A549 (cell line): ENCODE measurements around the gene NNAT.

ENCODE experiments used
- CTCF ChIP-seq: fragments of >200 bp; sonication (Bioruptor Twin); formaldehyde crosslinking; IDR thresholded peaks from 3 replicates; pipeline ENCODE4 v1.5.1; 2016
- MAZ ChIP-seq: fragments of 150-350 bp; IDR thresholded peaks from 2 replicates; pipeline ENCODE4 v1.6.1; 2014; ENCODE audit warnings: antibody characterized with exemption, low read depth, low read length, borderline replicate concordance

DNA sequence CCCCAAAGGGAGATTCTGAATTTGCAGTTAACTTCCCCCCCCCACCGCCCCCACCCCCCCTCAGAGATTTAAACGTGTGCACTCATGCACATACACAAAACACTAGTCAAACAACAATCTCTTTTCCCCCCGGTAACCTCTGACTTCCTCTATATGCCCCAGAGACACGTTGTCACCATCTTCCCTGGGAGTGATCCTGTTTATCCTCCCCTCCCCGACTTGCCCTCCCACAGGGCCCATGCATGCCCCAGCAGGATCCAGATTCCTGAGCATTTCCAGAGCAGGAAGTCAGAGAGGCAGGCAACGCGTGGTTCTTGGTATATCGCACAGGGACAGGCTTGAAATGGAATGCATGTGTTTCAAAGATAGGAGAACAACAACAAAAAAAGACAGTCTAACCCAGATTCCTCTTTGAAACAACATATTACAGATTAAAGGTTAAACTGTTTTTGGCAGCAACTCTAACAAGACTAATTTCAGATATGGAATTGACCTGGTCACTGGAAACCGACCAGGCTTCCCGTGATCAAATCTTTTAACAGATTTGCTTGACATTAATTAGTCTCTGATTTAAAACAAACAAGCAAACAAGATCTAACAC lies 5.3 kb downstream of the NNAT start:
- TF ChIP-seq CTCF (no peak), MAZ (no peak)
